Keratinocyte (primary cell): Measurements from ENCODE around the gene CRPPA.

Experiments used
- CTCF ChIP-seq, 3 experiments: IDR thresholded peaks in 1 of 3; conservative IDR thresholded peaks in 1 of 3; optimal IDR thresholded peaks in 1 of 3; 2 replicates in 2 of 3; 3 replicates in 1 of 3; pipeline versions ENCODE3 to v1.5.1; 2011; ENCODE audit warnings: low read length in 3 of 3, mild to moderate bottlenecking in 3 of 3, moderate library complexity in 2 of 3, control low read depth in 1 of 3, inconsistent platforms in 1 of 3; ENCODE audit not compliant: insufficient read depth in 2 of 3; ENCODE audit errors: extremely low read depth in 1 of 3
- EZH2 ChIP-seq: IDR thresholded peaks from one replicate; pipeline ENCODE4 v1.6.1; 2012; ENCODE audit warnings: inconsistent platforms, mild to moderate bottlenecking, low read length, moderate library complexity

GRCh38 chr7:16462431-16462889 is 41.1 kb upstream of the CRPPA start:
- TF ChIP-seq CTCF (optimal IDR thresholded peaks at IDR 0.05 in 1 of 3, IDR thresholded peaks at IDR 0.05 in 1 of 3, conservative IDR thresholded peaks at IDR 0.05 in 1 of 3; ENCODE audit: extremely low read depth in 1 of 3, insufficient read depth in 2 of 3, low read length in 3 of 3), result no peak
- TF ChIP-seq EZH2, result no peak
